HepG2 (cell line): ENCODE results near the gene MKX. TPM values are rescaled to one million over a fixed set of nuclear protein-coding genes. Genes with fewer than 3 reads are reported as not detected.

ENCODE experiments used
- ATAC-seq: fragments of 200-7000 bp; cut with Tn5 transposase; 3 replicates; pipeline ENCODE4 v1.9.1; 2020; ENCODE audit warnings: mild to moderate bottlenecking, moderate library complexity
- BruUV-seq: library from RNA; stranded (reverse); fragments of 400-500 nt; replicated peaks from 2 replicates; lab custom pipeline; 2021; lab: Mats Ljungman, UMichigan
- CTCF ChIA-PET: fragments of 300-600 bp; formaldehyde crosslinking; extraction: SDS; loops from one replicate; lab custom pipeline; 2021; ENCODE audit warnings: low total read pairs, inconsistent platforms, low intra/inter-chr PET ratio; lab: Yijun Ruan, JAX
- POLR2A ChIA-PET: fragments of 350-600 bp; sonication (Branson Sonifier 250); formaldehyde crosslinking; loops from one replicate; lab custom pipeline; 2020; ENCODE audit warnings: antibody characterized with exemption, inconsistent platforms; lab: Yijun Ruan, JAX
- DNase-seq: peaks from one replicate; pipeline ENCODE4 v3.0.0-alpha.2; 2015; ENCODE audit warnings: low spot score
- FAIRE-seq: peaks from 3 replicates; lab custom pipeline; 2011; peaks lifted over from hg19 to GRCh38; lab: Jason Lieb, UNC
- H2AFZ ChIP-seq: one replicate; pipeline ENCODE4 v1.6.1; 2011; ENCODE audit warnings: low read length, inconsistent platforms
- H3K27ac ChIP-seq: fragments of 300-600 bp; 3 replicates; pipeline ENCODE4 v1.8.0; 2011; ENCODE audit warnings: mixed run types, mild to moderate bottlenecking, mixed read lengths, low read length, inconsistent platforms; ENCODE audit not compliant: insufficient read depth; ENCODE audit errors: extremely low read length
- H3K27me3 ChIP-seq, 2 experiments: fragments of 200-600 bp in 1 of 2; 2 replicates in 1 of 2; 3 replicates in 1 of 2; pipeline versions ENCODE4 v1.6.0 to v1.8.0; 2011; ENCODE audit warnings: low read length in 2 of 2, mild to moderate bottlenecking in 2 of 2, moderate library complexity in 2 of 2, inconsistent platforms in 1 of 2; ENCODE audit not compliant: insufficient read depth in 2 of 2, control insufficient read depth in 1 of 2
- H3K36me3 ChIP-seq, 2 experiments: fragments of 200-600 bp in 1 of 2; replicated peaks in 1 of 2; 2 replicates in 1 of 2; 3 replicates in 1 of 2; pipeline versions ENCODE4 v1.5.1 to v1.8.0; 2011; ENCODE audit warnings: low read length in 2 of 2, inconsistent platforms in 1 of 2; ENCODE audit not compliant: insufficient read depth in 2 of 2, control insufficient read depth in 1 of 2
- H3K4me1 ChIP-seq: 2 replicates; pipeline ENCODE4 v1.5.1; 2012; ENCODE audit warnings: low read length, inconsistent platforms; ENCODE audit not compliant: insufficient read depth
- H3K4me2 ChIP-seq: 2 replicates; pipeline ENCODE4 v1.6.0; 2011; ENCODE audit warnings: low read depth, low read length, inconsistent platforms
- H3K4me3 ChIP-seq, 3 experiments: fragments of 200-600 bp in 1 of 3; sonication (generic), shearing (Covaris generic) in 1 of 3; replicated peaks in 1 of 3; 2 replicates each; pipeline ENCODE4 v1.5.1; 2011 to 2016; ENCODE audit warnings: low read length in 3 of 3, inconsistent platforms in 2 of 3, low read depth in 2 of 3, mild to moderate bottlenecking in 2 of 3, control low read depth in 1 of 3, mixed read lengths in 1 of 3; ENCODE audit not compliant: insufficient read depth in 1 of 3
- H3K79me2 ChIP-seq: one replicate; pipeline ENCODE4 v1.6.1; 2011; ENCODE audit warnings: low read length, inconsistent platforms; ENCODE audit not compliant: insufficient read depth
- H3K9ac ChIP-seq: 2 replicates; pipeline ENCODE4 v1.6.0; 2011; ENCODE audit warnings: mild to moderate bottlenecking, low read depth, low read length, inconsistent platforms; ENCODE audit not compliant: insufficient read depth
- H3K9me3 ChIP-seq: 2 replicates; pipeline ENCODE4 v1.5.1; 2012; ENCODE audit warnings: mild to moderate bottlenecking, low read length
- H4K20me1 ChIP-seq: 2 replicates; pipeline ENCODE4 v1.6.0; 2011; ENCODE audit warnings: inconsistent platforms, mild to moderate bottlenecking, low read length, moderate library complexity; ENCODE audit not compliant: insufficient read depth
- GFI1 ChIP-seq: sonication (generic); formaldehyde crosslinking; IDR thresholded peaks from 2 replicates; pipeline ENCODE4 v1.5.0; 2020; ENCODE audit warnings: missing genetic modification reagents, mild to moderate bottlenecking, borderline replicate concordance
- HMG20B ChIP-seq: conservative IDR thresholded peaks from 2 replicates; pipeline ENCODE4 v1.6.1; 2016; ENCODE audit warnings: missing genetic modification reagents, missing compliant biosample characterization
- IRF2 ChIP-seq: IDR thresholded peaks from 2 replicates; pipeline ENCODE4 v1.6.1; 2018; ENCODE audit warnings: missing genetic modification reagents, missing compliant biosample characterization
- MAFF ChIP-seq: IDR thresholded peaks from 2 replicates; pipeline ENCODE4 v1.6.1; 2011; ENCODE audit warnings: low read depth, low read length, improper control_type of control experiment
- MAFK ChIP-seq, 2 experiments: IDR thresholded peaks in 1 of 2; conservative IDR thresholded peaks in 1 of 2; 2 replicates each; pipeline ENCODE4 v1.6.1; 2011; ENCODE audit warnings: improper control_type of control experiment in 2 of 2, low read length in 2 of 2
- PTBP1 ChIP-seq: fragments of 200-400 bp; formaldehyde crosslinking; IDR thresholded peaks from 2 replicates; pipeline ENCODE4 v1.6.1; 2018; ENCODE audit warnings: low read length, low read depth; ENCODE audit not compliant: poor library complexity, severe bottlenecking
- WGBS: methylation state at CpG from one replicate; pipeline ENCODE4 v1.1.6; 2017; ENCODE audit warnings: low lambda C conversion rate; 5-methylcytosine and 5-hydroxymethylcytosine counted together
- in situ Hi-C: cut with HindIII; loops from 2 replicates; pipeline ENCODE4 v1.10.0; 2017; ENCODE audit warnings: low pct_unique_long_range_greater_than_20kb; ENCODE audit not compliant: extremely low pct_ligation_motif_present
- intact Hi-C: fragments of 100-400 bp; cut with micrococcal nuclease; formaldehyde crosslinking; loops from one replicate; pipeline ENCODE4 v1.10.0; 2022; ENCODE audit not compliant: unreplicated experiment
- polyA plus RNA-seq, 8 experiments: library from polyadenylated mRNA; depleted of rRNA in 3 of 8; stranded (reverse) in 7 of 8; unstranded in 1 of 8; fragments of >200 nt; fragmentation: Illumina TruSeq in 4 of 8; extraction: Trizol in 4 of 8; gene quantifications; 2 replicates each; pipeline versions ENCODE4 v1.2.1 to v1.2.3, GENCODE V29; 2011 to 2016; ENCODE audit warnings: low read depth in 4 of 8, missing spikeins in 1 of 8, mixed read lengths in 1 of 8; ENCODE audit not compliant: insufficient read depth in 1 of 8
- total RNA-seq, 5 experiments: library from RNA; depleted of rRNA; stranded (reverse); fragments of >200 nt; fragmentation: Illumina TruSeq; extraction: Trizol; gene quantifications; 2 replicates each; pipeline ENCODE4 v1.2.3, GENCODE V29; 2016; ENCODE audit warnings: low read depth in 1 of 5
- TF ChIP-seq, protein P1 (sequence below): sonication (generic); formaldehyde crosslinking; IDR thresholded peaks from 2 replicates; pipeline ENCODE4 v1.5.1; 2020; ENCODE audit warnings: missing genetic modification reagents, mild to moderate bottlenecking, borderline replicate concordance

Gene MKX
- total and polyA plus RNA-seq, 2 of the 13 experiments (the other 11 are each of a cell fraction or from before 2014, with no cell fraction given) = not detected

DNA sequence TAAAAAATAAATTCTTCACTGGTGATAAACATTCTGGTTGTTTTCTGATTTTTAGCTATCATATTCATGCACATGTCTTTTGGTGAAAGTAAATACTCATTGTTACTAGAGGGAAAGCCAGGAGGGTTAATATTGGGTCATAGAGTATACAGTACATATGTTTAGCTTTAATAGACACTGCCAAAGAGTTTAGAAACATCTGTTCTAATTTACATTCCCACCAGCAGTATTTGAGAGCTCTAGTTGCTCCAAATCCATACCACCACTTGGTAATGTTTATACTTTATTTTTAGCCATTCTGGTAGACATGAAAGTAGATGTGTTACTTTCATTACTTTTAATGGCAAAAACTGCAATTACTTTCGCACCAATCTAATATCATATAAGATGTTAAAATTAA lies 108.8 kb downstream of the MKX start:
- POLR2A ChIA-PET = no interaction called here
- ATAC-seq (no peak), DNase-seq (no peak), FAIRE-seq (no peak)
- no peaks in the 10 kb centered on the region for H3K9me3 ChIP-seq
- H3K79me2 ChIP-seq = no peaks in the 10 kb centered on the region
- TF ChIP-seq IRF2 (CRISPR knock-in tag) = no peak
- H3K27me3 ChIP-seq = no peaks in the 10 kb centered on the region
- no peaks in the 10 kb centered on the region for H3K4me1 ChIP-seq
- no peak overlapping the region for H3K27ac ChIP-seq
- no peak overlapping the region for H3K4me3 ChIP-seq
- no peaks in the 10 kb centered on the region for H3K36me3 ChIP-seq
- BruUV-seq = no TSS peak
- in situ Hi-C loops = no loop called here
- H3K4me2 ChIP-seq = no peak overlapping the region
- intact Hi-C loops = no loop called here
- no peak overlapping the region for H2AFZ ChIP-seq
- H4K20me1 ChIP-seq = no peaks in the 10 kb centered on the region
- CTCF ChIA-PET = no interaction called here
- WGBS = 3% methylated on average over 1 of the region's 1 CpG
- H3K9ac ChIP-seq = no peak overlapping the region

DNA sequence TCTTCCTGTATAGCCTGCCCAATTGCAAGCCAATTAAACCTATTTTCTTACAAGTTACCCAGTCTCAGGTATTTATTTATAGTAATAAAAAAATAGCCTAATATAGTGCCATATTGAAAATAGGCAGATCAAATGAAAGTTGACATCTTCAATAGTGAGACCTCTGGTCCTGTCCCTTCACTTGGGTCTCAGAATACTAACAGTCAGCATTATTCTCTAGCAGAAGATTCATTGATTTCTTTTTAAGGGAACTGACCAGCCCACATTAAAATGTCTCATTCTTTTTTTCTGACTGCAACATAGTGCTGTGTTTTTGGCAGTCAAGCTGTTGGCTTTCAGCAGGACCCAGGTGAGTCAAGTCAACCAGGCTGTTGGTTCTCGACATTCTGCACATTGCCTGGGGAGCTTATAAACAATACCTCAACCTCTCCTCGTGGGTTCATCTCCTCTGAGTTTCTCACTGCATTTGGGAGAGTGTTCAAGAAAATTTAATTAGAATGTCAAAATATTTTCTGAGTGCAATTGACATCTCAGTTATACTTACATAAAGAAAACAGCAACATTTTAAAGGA lies 109.8 kb downstream of the MKX start:
- Histone ChIP-seq H3K27ac (no peak overlapping the region), H3K27me3 (no peaks in the 10 kb centered on the region), H3K9ac (no peak overlapping the region), H3K79me2 (no peaks in the 10 kb centered on the region), H3K4me3 (no peak overlapping the region), H3K9me3 (no peaks in the 10 kb centered on the region), H3K36me3 (no peaks in the 10 kb centered on the region), H2AFZ (no peak overlapping the region), H3K4me2 (no peak overlapping the region), H4K20me1 (no peaks in the 10 kb centered on the region), H3K4me1 (no peaks in the 10 kb centered on the region)
- ATAC-seq (no peak), FAIRE-seq (no peak), DNase-seq (no peak)
- TF ChIP-seq MAFF (peak; percentile 62; the same call in 1 of the 2 replicates), HMG20B (CRISPR knock-in tag) (no peak), PTBP1 (no peak), GFI1 (CRISPR knock-in tag) (no peak), MAFK (conservative IDR thresholded peaks at IDR 0.05 in 1 of 2, IDR thresholded peaks at IDR 0.05 in 1 of 2; ENCODE audit: low read length in 2 of 2) (peak; percentile 69 to 77)
- TF ChIP-seq, protein P1, sequence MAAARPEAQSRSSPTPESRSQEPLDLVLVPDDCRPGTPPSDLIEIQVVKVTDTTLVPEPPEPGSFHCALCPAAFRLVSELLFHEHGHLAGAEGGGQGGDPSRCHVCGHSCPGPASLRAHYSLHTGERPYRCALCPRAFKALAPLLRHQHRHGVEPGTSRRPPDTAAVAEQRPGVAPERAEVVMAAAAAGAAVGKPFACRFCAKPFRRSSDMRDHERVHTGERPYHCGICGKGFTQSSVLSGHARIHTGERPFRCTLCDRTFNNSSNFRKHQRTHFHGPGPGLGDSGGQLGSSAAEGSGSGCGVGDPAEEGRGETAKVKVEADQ (CRISPR knock-in tag) = no peak
- 0% methylated on average over 2 of the region's 2 CpGs for WGBS
- intact Hi-C loops = no loop called here
- CTCF ChIA-PET = no interaction called here
- BruUV-seq = no TSS peak
- in situ Hi-C loops = no loop called here
- POLR2A ChIA-PET = no interaction called here
